ENCODE measurements around the gene DCUN1D3. TPM values are rescaled to one million over a fixed set of nuclear protein-coding genes. Genes with fewer than 3 reads are reported as not detected.

The DCUN1D3 gene
- total RNA-seq, 1 experiment from 2014 or later, result 14.6 TPM

GRCh38 chr16:20870122-20870820 is 29.9 kb downstream of the DCUN1D3 start:
- no peaks in the 10 kb centered on the region for H3K27me3 ChIP-seq (ENCODE audit: insufficient read depth, low read depth)
- H3K4me2 ChIP-seq, result no peak overlapping the region
- CTCF ChIA-PET, result no interaction called here
- H3F3A ChIP-seq (ENCODE audit: insufficient read depth, low read depth), result peaks cover 18% of the 10 kb centered on the region; the same call in 1 of the 2 replicates
- no peaks in the 10 kb centered on the region for H3K9me3 ChIP-seq (ENCODE audit: insufficient read depth, low read depth)
- H3K36me3 ChIP-seq (ENCODE audit: low read depth), result no peaks in the 10 kb centered on the region
- peaks cover 82% of the 10 kb centered on the region for H3K79me2 ChIP-seq (ENCODE audit: low read depth)
- H4K20me1 ChIP-seq (ENCODE audit: insufficient read depth), result peaks cover 16% of the 10 kb centered on the region; the same call in 1 of the 2 replicates
- no peak overlapping the region for H2AFZ ChIP-seq
- no peak for TF ChIP-seq CTCF (conservative IDR thresholded peaks at IDR 0.05)
- TF ChIP-seq EZH2 (IDR thresholded peaks at IDR 0.05; ENCODE audit: low read depth), result no peak
- intact Hi-C loops (cut with micrococcal nuclease; ENCODE audit: unreplicated experiment), result no loop called here
- no TSS peak for BruUV-seq (replicated peaks)
- H3K9me2 ChIP-seq (ENCODE audit: insufficient read depth), result no peaks in the 10 kb centered on the region
- no peak overlapping the region for H3K4me3 ChIP-seq
- no peak overlapping the region for H3K27ac ChIP-seq
- DNase-seq, result no peak
- POLR2A ChIA-PET (ENCODE audit: unreplicated experiment), result interaction anchor here (0.6 kb wide), 1 partner anchor 9 kb away, joined by 6 read pairs; no protein-coding TSS in a partner anchor
- H3K4me1 ChIP-seq (replicated peaks; ENCODE audit: insufficient read depth), result peaks cover 22% of the 10 kb centered on the region

- no peak overlapping the region for H2AFZ ChIP-seq
- H3K27ac ChIP-seq, result no peak overlapping the region
- H3K4me3 ChIP-seq, result no peak overlapping the region
- H3K9me2 ChIP-seq (ENCODE audit: insufficient read depth), result no peaks in the 10 kb centered on the region
- no peaks in the 10 kb centered on the region for H3K9me3 ChIP-seq (ENCODE audit: insufficient read depth, low read depth)
- BruUV-seq (replicated peaks), result no TSS peak
- POLR2A ChIA-PET (ENCODE audit: unreplicated experiment), result no interaction called here
- H3K36me3 ChIP-seq (ENCODE audit: low read depth), result no peaks in the 10 kb centered on the region
- DNase-seq, result peak in 1 of 2 experiments; percentile 53
- CTCF ChIA-PET, result no interaction called here
- H4K20me1 ChIP-seq (ENCODE audit: insufficient read depth), result peaks cover 9% of the 10 kb centered on the region; the same call in 1 of the 2 replicates
- peaks cover 83% of the 10 kb centered on the region for H3K79me2 ChIP-seq (ENCODE audit: low read depth)
- no peaks in the 10 kb centered on the region for H3K27me3 ChIP-seq (ENCODE audit: insufficient read depth, low read depth)
- H3K4me2 ChIP-seq, result no peak overlapping the region
- intact Hi-C loops (cut with micrococcal nuclease; ENCODE audit: unreplicated experiment), result no loop called here
- TF ChIP-seq EZH2 (IDR thresholded peaks at IDR 0.05; ENCODE audit: low read depth) (no peak), CTCF (conservative IDR thresholded peaks at IDR 0.05) (no peak)
- H3K4me1 ChIP-seq (replicated peaks; ENCODE audit: insufficient read depth), result peaks cover 23% of the 10 kb centered on the region
- H3F3A ChIP-seq (ENCODE audit: insufficient read depth, low read depth), result peaks cover 19% of the 10 kb centered on the region; the same call in 1 of the 2 replicates
These were observed 31.3 kb downstream of the DCUN1D3 start for GRCh38 chr16:20868890-20869289.

- H3K9me2 ChIP-seq (ENCODE audit: insufficient read depth), result no peaks in the 10 kb centered on the region
- ChIA-PET POLR2A (ENCODE audit: unreplicated experiment) (no interaction called here), CTCF (no interaction called here)
- peaks cover 23% of the 10 kb centered on the region for H3K4me1 ChIP-seq (replicated peaks; ENCODE audit: insufficient read depth)
- peaks cover 83% of the 10 kb centered on the region for H3K79me2 ChIP-seq (ENCODE audit: low read depth)
- no peak for TF ChIP-seq EZH2 (IDR thresholded peaks at IDR 0.05; ENCODE audit: low read depth)
- TF ChIP-seq CTCF (conservative IDR thresholded peaks at IDR 0.05), result no peak
- H3K9me3 ChIP-seq (ENCODE audit: insufficient read depth, low read depth), result no peaks in the 10 kb centered on the region
- BruUV-seq (replicated peaks), result no TSS peak
- no peak overlapping the region for H3K4me3 ChIP-seq
- peaks cover 10% of the 10 kb centered on the region; the same call in 1 of the 2 replicates for H4K20me1 ChIP-seq (ENCODE audit: insufficient read depth)
- no peak overlapping the region for H2AFZ ChIP-seq
- no peaks in the 10 kb centered on the region for H3K36me3 ChIP-seq (ENCODE audit: low read depth)
- H3K27me3 ChIP-seq (ENCODE audit: insufficient read depth, low read depth), result no peaks in the 10 kb centered on the region
- H3F3A ChIP-seq (ENCODE audit: insufficient read depth, low read depth), result peaks cover 19% of the 10 kb centered on the region; the same call in 1 of the 2 replicates
- no peak overlapping the region for H3K4me2 ChIP-seq
- intact Hi-C loops (cut with micrococcal nuclease; ENCODE audit: unreplicated experiment), result no loop called here
- no peak overlapping the region for H3K27ac ChIP-seq
- DNase-seq, result no peak
These were observed 32.6 kb downstream of the DCUN1D3 start for GRCh38 chr16:20867585-20867984.
